ENCODE measurements around the gene SERPINE2. TPM values are rescaled to one million over a fixed set of nuclear protein-coding genes. Genes with fewer than 3 reads are reported as not detected.

SERPINE2 gene
- total RNA-seq, 1 experiment from 2014 or later: 3.8 TPM

DNA sequence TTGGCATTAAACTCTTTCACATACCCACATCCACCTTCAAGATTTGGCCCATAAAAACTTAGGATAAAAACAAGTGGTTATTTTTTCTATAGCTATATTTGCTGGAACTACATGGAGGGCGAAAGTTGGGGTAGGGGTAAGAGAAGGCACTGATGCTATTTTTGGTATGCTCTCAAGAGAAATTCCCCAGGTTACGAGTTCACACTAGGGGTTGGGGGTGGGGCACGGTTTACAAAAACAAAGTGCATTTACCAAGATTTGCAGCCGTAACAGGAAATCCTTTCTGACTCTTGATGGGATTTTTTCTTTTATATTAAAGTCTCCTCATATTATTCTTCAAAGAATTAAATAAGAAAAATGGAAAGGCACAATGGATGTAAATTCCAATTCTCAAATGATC, 6.8 kb downstream of the SERPINE2 start:
- no peak for DNase-seq
- POLR2A ChIA-PET: no interaction called here
- H3K4me1 ChIP-seq: no peaks in the 10 kb centered on the region
- peaks cover 4% of the 10 kb centered on the region; the same call in 1 of the 2 replicates for H3K9me3 ChIP-seq
- no peak overlapping the region for H3K4me3 Mint-ChIP-seq (ENCODE audit: unreplicated experiment)
- no peaks in the 10 kb centered on the region for H3K36me3 ChIP-seq (ENCODE audit: control insufficient read depth, insufficient read depth, low read length)
- H3K27me3 Mint-ChIP-seq (ENCODE audit: insufficient read depth, unreplicated experiment): peaks cover 19% of the 10 kb centered on the region
- H3K36me3 Mint-ChIP-seq (ENCODE audit: insufficient read depth, unreplicated experiment): no peaks in the 10 kb centered on the region
- no peak overlapping the region for H3K27ac Mint-ChIP-seq (ENCODE audit: unreplicated experiment)
- intact Hi-C loops (cut with micrococcal nuclease; ENCODE audit: unreplicated experiment): no loop called here
- CTCF ChIA-PET: no interaction called here
- H3K4me1 Mint-ChIP-seq (ENCODE audit: low read depth, unreplicated experiment): no peaks in the 10 kb centered on the region
- peaks cover under 1% of the 10 kb centered on the region for H3K27me3 ChIP-seq (replicated peaks; ENCODE audit: control insufficient read depth, insufficient read depth, low read length)
- BruUV-seq (replicated peaks): no TSS peak
- no peak overlapping the region for H3K4me3 ChIP-seq (ENCODE audit: low read depth, low read length)
- no peaks in the 10 kb centered on the region for H3K9me3 Mint-ChIP-seq (ENCODE audit: unreplicated experiment)
- TF ChIP-seq, protein P1, sequence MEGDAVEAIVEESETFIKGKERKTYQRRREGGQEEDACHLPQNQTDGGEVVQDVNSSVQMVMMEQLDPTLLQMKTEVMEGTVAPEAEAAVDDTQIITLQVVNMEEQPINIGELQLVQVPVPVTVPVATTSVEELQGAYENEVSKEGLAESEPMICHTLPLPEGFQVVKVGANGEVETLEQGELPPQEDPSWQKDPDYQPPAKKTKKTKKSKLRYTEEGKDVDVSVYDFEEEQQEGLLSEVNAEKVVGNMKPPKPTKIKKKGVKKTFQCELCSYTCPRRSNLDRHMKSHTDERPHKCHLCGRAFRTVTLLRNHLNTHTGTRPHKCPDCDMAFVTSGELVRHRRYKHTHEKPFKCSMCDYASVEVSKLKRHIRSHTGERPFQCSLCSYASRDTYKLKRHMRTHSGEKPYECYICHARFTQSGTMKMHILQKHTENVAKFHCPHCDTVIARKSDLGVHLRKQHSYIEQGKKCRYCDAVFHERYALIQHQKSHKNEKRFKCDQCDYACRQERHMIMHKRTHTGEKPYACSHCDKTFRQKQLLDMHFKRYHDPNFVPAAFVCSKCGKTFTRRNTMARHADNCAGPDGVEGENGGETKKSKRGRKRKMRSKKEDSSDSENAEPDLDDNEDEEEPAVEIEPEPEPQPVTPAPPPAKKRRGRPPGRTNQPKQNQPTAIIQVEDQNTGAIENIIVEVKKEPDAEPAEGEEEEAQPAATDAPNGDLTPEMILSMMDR (IDR thresholded peaks at IDR 0.05; ENCODE audit: insufficient read depth in 1 of 2, low read depth in 1 of 2, low read length in 1 of 2, severe bottlenecking in 1 of 2, unreplicated experiment in 1 of 2): no peak

DNA sequence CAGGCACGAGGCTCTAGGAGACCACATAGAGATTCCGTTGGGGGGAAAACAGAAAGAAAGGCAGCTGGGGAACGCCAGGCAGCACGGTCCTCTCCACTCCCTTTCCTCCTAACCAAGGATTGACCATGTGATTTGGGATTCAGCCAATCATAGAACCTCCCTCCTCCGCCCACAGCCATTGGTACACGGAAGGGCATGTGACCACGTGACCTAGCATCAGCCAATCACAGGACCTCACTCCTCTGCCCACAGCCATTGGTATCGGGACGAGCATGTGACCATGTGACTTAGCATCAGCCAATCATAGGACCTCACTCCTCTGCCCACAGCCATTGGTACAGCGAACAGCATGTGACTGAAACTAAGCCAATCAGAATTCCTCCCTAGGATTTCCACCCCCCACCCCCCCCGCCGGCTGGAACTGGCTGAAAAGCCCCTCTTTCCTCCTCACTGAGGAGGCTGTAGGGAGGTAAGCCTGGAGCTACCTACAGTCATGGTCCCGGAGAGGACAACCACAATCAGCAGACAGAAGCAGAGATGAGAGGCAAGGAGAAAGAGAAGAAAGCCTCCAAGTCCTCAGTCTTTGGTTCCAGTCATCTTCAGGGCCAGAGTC, 7.6 kb downstream of the SERPINE2 start:
- Mint-ChIP-seq H3K36me3 (ENCODE audit: insufficient read depth, unreplicated experiment) (no peaks in the 10 kb centered on the region), H3K27me3 (ENCODE audit: insufficient read depth, unreplicated experiment) (peaks cover 11% of the 10 kb centered on the region), H3K4me1 (ENCODE audit: low read depth, unreplicated experiment) (no peaks in the 10 kb centered on the region), H3K4me3 (ENCODE audit: unreplicated experiment) (no peak overlapping the region), H3K9me3 (ENCODE audit: unreplicated experiment) (no peaks in the 10 kb centered on the region), H3K27ac (ENCODE audit: unreplicated experiment) (no peak overlapping the region)
- Histone ChIP-seq H3K36me3 (ENCODE audit: control insufficient read depth, insufficient read depth, low read length) (no peaks in the 10 kb centered on the region), H3K4me3 (ENCODE audit: low read depth, low read length) (no peak overlapping the region), H3K9me3 (peaks cover 4% of the 10 kb centered on the region; the same call in 1 of the 2 replicates), H3K4me1 (no peaks in the 10 kb centered on the region), H3K27me3 (replicated peaks; ENCODE audit: control insufficient read depth, insufficient read depth, low read length) (no peaks in the 10 kb centered on the region)
- DNase-seq: peak in 1 of 2 experiments; percentile 50
- no TSS peak for BruUV-seq (replicated peaks)
- CTCF ChIA-PET: interaction anchor here (1.1 kb wide), 1 partner anchor 37 kb away, joined by 4 read pairs; no protein-coding TSS in a partner anchor
- intact Hi-C loops (cut with micrococcal nuclease; ENCODE audit: unreplicated experiment): no loop called here
- POLR2A ChIA-PET: no interaction called here
- TF ChIP-seq, protein P1 (IDR thresholded peaks at IDR 0.05; ENCODE audit: insufficient read depth in 1 of 2, low read depth in 1 of 2, low read length in 1 of 2, severe bottlenecking in 1 of 2, unreplicated experiment in 1 of 2): no peak

DNA sequence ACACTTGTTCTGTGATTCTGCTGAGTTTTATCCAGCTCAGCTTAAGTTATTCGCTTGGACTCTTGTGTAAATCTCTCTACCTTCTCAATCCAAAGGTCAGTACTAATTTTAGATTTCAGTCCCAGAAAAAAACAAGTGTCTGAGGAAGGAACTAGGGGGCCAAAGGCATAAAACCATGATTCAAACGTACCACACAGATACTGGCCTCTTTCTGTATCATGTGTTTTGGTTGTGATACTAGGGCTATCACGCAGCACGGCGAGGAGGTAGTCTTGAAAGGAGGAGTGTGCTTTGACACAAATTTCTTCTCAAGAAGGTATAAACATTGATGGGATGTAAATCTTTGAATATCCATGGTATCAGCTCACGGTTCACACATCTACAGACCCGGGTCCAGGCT, 8.3 kb downstream of the SERPINE2 start:
- Histone ChIP-seq H3K4me3 (ENCODE audit: low read depth, low read length) (no peak overlapping the region), H3K36me3 (ENCODE audit: control insufficient read depth, insufficient read depth, low read length) (no peaks in the 10 kb centered on the region), H3K4me1 (no peaks in the 10 kb centered on the region), H3K27me3 (replicated peaks; ENCODE audit: control insufficient read depth, insufficient read depth, low read length) (no peaks in the 10 kb centered on the region), H3K9me3 (peaks cover 4% of the 10 kb centered on the region; the same call in 1 of the 2 replicates)
- Mint-ChIP-seq H3K4me1 (ENCODE audit: low read depth, unreplicated experiment) (no peaks in the 10 kb centered on the region), H3K4me3 (ENCODE audit: unreplicated experiment) (no peak overlapping the region), H3K27ac (ENCODE audit: unreplicated experiment) (no peak overlapping the region), H3K36me3 (ENCODE audit: insufficient read depth, unreplicated experiment) (no peaks in the 10 kb centered on the region), H3K9me3 (ENCODE audit: unreplicated experiment) (no peaks in the 10 kb centered on the region), H3K27me3 (ENCODE audit: insufficient read depth, unreplicated experiment) (peaks cover 7% of the 10 kb centered on the region)
- CTCF ChIA-PET: interaction anchor here (1.1 kb wide), 1 partner anchor 37 kb away, joined by 4 read pairs; no protein-coding TSS in a partner anchor
- TF ChIP-seq, protein P1 (IDR thresholded peaks at IDR 0.05; ENCODE audit: insufficient read depth in 1 of 2, low read depth in 1 of 2, low read length in 1 of 2, severe bottlenecking in 1 of 2, unreplicated experiment in 1 of 2): no peak
- POLR2A ChIA-PET: no interaction called here
- no peak for DNase-seq
- intact Hi-C loops (cut with micrococcal nuclease; ENCODE audit: unreplicated experiment): no loop called here
- no TSS peak for BruUV-seq (replicated peaks)
